Parathyroid adenoma (tissue), 2 donors: ENCODE measurements around the gene PRADC1.

ENCODE experiments used
- H2AFZ ChIP-seq: fragments of 300-600 bp; sonication (generic); one replicate; pipeline ENCODE4 v1.7.0; 2017; ENCODE audit warnings: antibody characterized with exemption, mild to moderate bottlenecking
- H3K27ac ChIP-seq: fragments of 300-600 bp; sonication (generic); one replicate; pipeline ENCODE4 v1.7.0; 2017
- H3K27me3 ChIP-seq: fragments of 300-600 bp; sonication (generic); one replicate; pipeline ENCODE4 v1.7.0; 2017; ENCODE audit warnings: low read length; ENCODE audit not compliant: control insufficient read depth, insufficient read depth
- H3K36me3 ChIP-seq: fragments of 300-600 bp; sonication (generic); one replicate; pipeline ENCODE4 v1.7.0; 2017; ENCODE audit warnings: low read length; ENCODE audit not compliant: control insufficient read depth, insufficient read depth
- H3K4me1 ChIP-seq: fragments of 300-600 bp; sonication (generic); one replicate; pipeline ENCODE4 v1.7.0; 2017; ENCODE audit warnings: control low read depth
- H3K4me2 ChIP-seq: fragments of 300-600 bp; sonication (generic); one replicate; pipeline ENCODE4 v1.7.0; 2017; ENCODE audit warnings: low read length
- H3K4me3 ChIP-seq: fragments of 300-600 bp; sonication (generic); one replicate; pipeline ENCODE4 v1.7.0; 2017; ENCODE audit warnings: low read depth, low read length
- H3K79me2 ChIP-seq: fragments of 300-600 bp; sonication (generic); one replicate; pipeline ENCODE4 v1.7.0; 2017; ENCODE audit warnings: control low read depth
- H3K9ac ChIP-seq: fragments of 300-600 bp; sonication (generic); one replicate; pipeline ENCODE4 v1.7.0; 2017; ENCODE audit warnings: mild to moderate bottlenecking
- H3K9me3 ChIP-seq: fragments of 300-600 bp; sonication (generic); one replicate; pipeline ENCODE4 v1.7.0; 2017; ENCODE audit warnings: low read length; ENCODE audit not compliant: control insufficient read depth
- TF ChIP-seq, protein P1 (sequence below): fragments of 300-600 bp; sonication (generic); IDR thresholded peaks from one replicate; pipeline ENCODE4 v1.7.0; 2017; ENCODE audit warnings: antibody characterized with exemption, mild to moderate bottlenecking
- donor health status: primary hyperparathyroidism.

PRADC1 gene

DNA sequence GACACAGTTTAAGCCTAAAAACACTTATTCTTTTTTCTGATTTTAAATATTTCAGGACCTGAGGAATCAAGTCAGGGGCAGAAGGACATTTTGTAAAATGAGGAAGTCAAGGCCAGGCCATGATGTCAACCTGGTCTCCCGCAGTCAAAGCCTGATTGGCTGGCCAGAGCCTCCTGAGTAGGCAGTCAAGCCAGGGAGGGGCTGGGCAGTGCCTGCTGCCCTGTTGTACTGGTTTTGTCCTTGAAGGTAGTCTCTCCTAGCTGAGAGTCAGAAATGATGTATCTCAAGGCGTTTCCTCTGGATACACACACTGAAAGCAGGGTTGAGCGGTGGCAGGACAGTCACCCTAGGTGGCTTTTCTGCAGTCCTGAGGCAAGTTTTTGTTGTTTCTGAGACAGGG lies 20.9 kb upstream of the PRADC1 start:
- Histone ChIP-seq H3K36me3 (no peaks in the 10 kb centered on the region), H3K4me3 (no peak overlapping the region), H3K79me2 (no peaks in the 10 kb centered on the region), H3K4me2 (no peak overlapping the region), H3K27ac (no peak overlapping the region), H3K9ac (no peak overlapping the region), H3K9me3 (no peaks in the 10 kb centered on the region), H3K4me1 (peaks cover 8% of the 10 kb centered on the region), H3K27me3 (no peaks in the 10 kb centered on the region), H2AFZ (no peak overlapping the region)
- TF ChIP-seq, protein P1, sequence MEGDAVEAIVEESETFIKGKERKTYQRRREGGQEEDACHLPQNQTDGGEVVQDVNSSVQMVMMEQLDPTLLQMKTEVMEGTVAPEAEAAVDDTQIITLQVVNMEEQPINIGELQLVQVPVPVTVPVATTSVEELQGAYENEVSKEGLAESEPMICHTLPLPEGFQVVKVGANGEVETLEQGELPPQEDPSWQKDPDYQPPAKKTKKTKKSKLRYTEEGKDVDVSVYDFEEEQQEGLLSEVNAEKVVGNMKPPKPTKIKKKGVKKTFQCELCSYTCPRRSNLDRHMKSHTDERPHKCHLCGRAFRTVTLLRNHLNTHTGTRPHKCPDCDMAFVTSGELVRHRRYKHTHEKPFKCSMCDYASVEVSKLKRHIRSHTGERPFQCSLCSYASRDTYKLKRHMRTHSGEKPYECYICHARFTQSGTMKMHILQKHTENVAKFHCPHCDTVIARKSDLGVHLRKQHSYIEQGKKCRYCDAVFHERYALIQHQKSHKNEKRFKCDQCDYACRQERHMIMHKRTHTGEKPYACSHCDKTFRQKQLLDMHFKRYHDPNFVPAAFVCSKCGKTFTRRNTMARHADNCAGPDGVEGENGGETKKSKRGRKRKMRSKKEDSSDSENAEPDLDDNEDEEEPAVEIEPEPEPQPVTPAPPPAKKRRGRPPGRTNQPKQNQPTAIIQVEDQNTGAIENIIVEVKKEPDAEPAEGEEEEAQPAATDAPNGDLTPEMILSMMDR, result no peak

DNA sequence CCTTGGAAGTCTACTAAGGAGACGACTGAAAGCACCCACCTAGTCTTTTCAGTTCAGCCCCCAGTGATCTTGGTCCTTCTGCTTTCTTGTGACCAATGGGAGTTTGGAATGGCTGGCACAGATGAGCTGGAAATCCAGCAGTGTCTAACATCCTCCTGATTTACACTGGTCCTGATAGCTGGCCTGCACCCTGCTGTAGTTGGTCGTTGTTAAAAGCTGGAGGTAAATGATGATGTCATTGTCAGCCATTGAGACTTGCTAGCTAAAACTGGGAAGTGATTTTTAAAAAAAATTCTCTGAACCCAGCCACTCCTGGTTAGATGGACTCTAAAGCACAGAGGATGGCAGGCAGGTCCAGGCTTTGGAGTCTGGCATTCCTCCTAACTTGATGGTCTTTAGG lies 20.4 kb upstream of the PRADC1 start:
- H3K4me3 ChIP-seq, result no peak overlapping the region
- no peak overlapping the region for H3K4me2 ChIP-seq
- H3K79me2 ChIP-seq, result no peaks in the 10 kb centered on the region
- no peak overlapping the region for H3K9ac ChIP-seq
- H3K27me3 ChIP-seq, result no peaks in the 10 kb centered on the region
- H3K4me1 ChIP-seq, result peaks cover 9% of the 10 kb centered on the region
- no peaks in the 10 kb centered on the region for H3K9me3 ChIP-seq
- H3K27ac ChIP-seq, result no peak overlapping the region
- no peaks in the 10 kb centered on the region for H3K36me3 ChIP-seq
- no peak overlapping the region for H2AFZ ChIP-seq
- TF ChIP-seq, protein P1, result no peak

DNA sequence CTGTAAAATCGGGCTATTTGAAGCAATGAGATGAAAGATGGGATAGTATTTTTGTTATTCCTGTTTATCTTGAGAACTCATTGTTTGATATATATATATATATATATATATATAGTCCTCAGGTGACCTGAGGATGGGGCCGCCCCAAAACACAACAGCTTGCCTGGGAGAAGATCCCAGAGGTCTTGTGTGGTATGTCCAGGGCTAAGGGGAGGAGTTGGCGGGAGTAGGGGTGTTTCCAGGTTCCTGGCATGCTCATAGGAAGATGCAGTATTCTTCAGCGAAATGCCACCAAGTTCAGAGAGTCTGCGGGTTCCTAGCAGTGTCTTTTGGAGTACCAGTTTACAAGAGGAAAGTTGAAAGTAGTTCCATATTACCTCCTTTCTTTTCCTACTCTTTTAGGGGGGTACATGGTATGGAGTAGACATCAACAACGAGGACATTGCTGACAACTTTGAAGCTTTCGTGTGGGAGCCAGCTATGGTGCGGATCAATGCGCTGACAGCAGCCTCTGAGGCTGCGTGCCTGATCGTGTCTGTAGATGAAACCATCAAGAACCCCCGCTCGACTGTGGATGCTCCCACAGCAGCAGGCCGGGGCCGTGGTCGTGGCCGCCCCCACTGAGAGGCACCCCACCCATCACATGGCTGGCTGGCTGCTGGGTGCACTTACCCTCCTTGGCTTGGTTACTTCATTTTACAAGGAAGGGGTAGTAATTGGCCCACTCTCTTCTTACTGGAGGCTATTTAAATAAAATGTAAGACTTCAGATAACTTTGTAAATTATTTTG lies 19.4 kb upstream of the PRADC1 start:
- Histone ChIP-seq H3K9me3 (no peaks in the 10 kb centered on the region), H3K36me3 (no peaks in the 10 kb centered on the region), H3K27me3 (no peaks in the 10 kb centered on the region), H3K4me2 (no peak overlapping the region), H3K4me3 (no peak overlapping the region), H3K79me2 (no peaks in the 10 kb centered on the region), H3K4me1 (peaks cover 9% of the 10 kb centered on the region), H3K27ac (no peak overlapping the region), H3K9ac (no peak overlapping the region), H2AFZ (no peak overlapping the region)
- TF ChIP-seq, protein P1, result no peak

DNA sequence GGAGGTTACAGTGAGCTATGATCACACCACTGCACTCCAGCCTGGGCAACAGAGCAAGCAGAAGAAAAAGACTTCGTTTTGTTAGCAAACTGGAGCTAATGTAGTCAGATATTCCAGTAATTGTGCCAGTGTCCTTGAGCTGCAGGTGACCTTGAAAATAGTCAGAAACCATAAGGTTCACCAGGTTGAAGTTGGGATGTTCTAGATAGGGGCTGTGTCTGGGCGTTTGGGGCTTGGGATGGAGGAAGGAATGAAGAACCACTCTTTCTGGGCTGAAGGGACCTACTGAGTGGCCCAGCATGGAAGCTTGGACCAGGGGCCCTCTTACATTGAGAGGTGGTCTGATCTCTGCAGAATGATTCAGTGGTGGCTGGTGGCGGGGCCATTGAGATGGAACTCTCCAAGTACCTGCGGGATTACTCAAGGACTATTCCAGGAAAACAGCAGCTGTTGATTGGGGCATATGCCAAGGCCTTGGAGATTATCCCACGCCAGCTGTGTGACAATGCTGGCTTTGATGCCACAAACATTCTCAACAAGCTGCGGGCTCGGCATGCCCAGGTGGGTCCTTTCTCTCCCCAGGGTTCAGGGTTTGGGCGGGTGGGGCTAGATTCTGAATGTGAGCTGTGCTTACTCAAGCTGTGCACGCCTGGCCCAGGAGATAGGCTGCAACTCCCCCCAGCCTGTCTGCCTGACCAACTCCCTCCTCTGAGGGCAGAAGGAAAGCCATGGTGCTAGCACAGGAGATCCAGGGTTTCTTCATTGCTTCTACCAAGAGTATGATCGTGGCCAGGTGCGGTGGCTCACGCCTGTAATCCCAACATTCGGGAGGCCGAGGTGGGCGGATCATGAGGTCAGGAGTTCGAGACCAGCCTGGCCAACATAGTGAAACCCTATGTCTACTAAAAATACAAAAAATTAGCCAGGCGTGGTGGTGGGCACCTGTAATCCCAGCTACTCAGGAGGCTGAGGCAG lies 18.1 kb upstream of the PRADC1 start:
- Histone ChIP-seq H3K9ac (no peak overlapping the region), H3K79me2 (no peaks in the 10 kb centered on the region), H3K4me3 (no peak overlapping the region), H3K27ac (no peak overlapping the region), H3K36me3 (no peaks in the 10 kb centered on the region), H3K4me1 (peaks cover 12% of the 10 kb centered on the region), H3K9me3 (no peaks in the 10 kb centered on the region), H3K27me3 (no peaks in the 10 kb centered on the region), H2AFZ (no peak overlapping the region), H3K4me2 (no peak overlapping the region)
- TF ChIP-seq, protein P1, result no peak
